CD4-positive, alpha-beta T cell treated with Interleukin-10 for 1 hour (primary cell): ENCODE measurements around the gene ST14.
"Not testable (repeated sequence)": the region's sequence is repeated elsewhere in the genome, so short reads cannot be mapped to it uniquely, and the experiment has no call there.

Experiments
- DNase-seq: peaks from one replicate; pipeline ENCODE4 v3.0.0-alpha.2; 2020

Gene ST14

GRCh38 chr11:130165601-130166456 lies 6.2 kb downstream of the ST14 start:
- no peak for DNase-seq

- no peak for DNase-seq
Observed at GRCh38 chr11:130166457-130166784, 6.8 kb downstream of the ST14 start.

- no peak for DNase-seq
Observed at GRCh38 chr11:130167146-130167545, 7.6 kb downstream of the ST14 start.

GRCh38 chr11:130168105-130168504 lies 8.5 kb downstream of the ST14 start:
- DNase-seq = no peak

- DNase-seq = no peak
Observed at GRCh38 chr11:130170345-130170744, 10.8 kb downstream of the ST14 start.

GRCh38 chr11:130171534-130171933 lies 12.0 kb downstream of the ST14 start:
- no peak for DNase-seq

- DNase-seq = not testable (repeated sequence)
Observed at GRCh38 chr11:130172001-130172400, 12.4 kb downstream of the ST14 start.

GRCh38 chr11:130174642-130175041 lies 15.1 kb downstream of the ST14 start:
- DNase-seq = no peak

- DNase-seq = no peak
Observed at GRCh38 chr11:130175898-130176297, 16.3 kb downstream of the ST14 start.

GRCh38 chr11:130177782-130178181 lies 18.2 kb downstream of the ST14 start:
- DNase-seq = no peak

- DNase-seq = no peak
Observed at GRCh38 chr11:130178441-130179339, 19.1 kb downstream of the ST14 start.

GRCh38 chr11:130179396-130180306 lies 20.1 kb downstream of the ST14 start:
- DNase-seq = no peak

GRCh38 chr11:130180491-130180890 lies 20.9 kb downstream of the ST14 start:
- DNase-seq = no peak

- no peak for DNase-seq
Observed at GRCh38 chr11:130180896-130181294, 21.3 kb downstream of the ST14 start.

GRCh38 chr11:130181295-130182272 lies 22.0 kb downstream of the ST14 start:
- no peak for DNase-seq

GRCh38 chr11:130183878-130184610 lies 24.5 kb downstream of the ST14 start:
- no peak for DNase-seq

GRCh38 chr11:130187096-130187495 lies 27.5 kb downstream of the ST14 start:
- DNase-seq = no peak

- DNase-seq = no peak
Observed at GRCh38 chr11:130188047-130188446, 28.5 kb downstream of the ST14 start.

GRCh38 chr11:130188585-130189347 lies 29.2 kb downstream of the ST14 start:
- DNase-seq = no peak
